Neural progenitor cell (in vitro differentiated cells): ENCODE data around the gene SLC35F3. TPM values are rescaled to one million over a fixed set of nuclear protein-coding genes. Genes with fewer than 3 reads are reported as not detected.

ENCODE experiments used
- DNase-seq: peaks from one replicate; pipeline ENCODE4 v3.0.0-alpha.2; 2016; ENCODE audit warnings: low spot score
- H2AFZ ChIP-seq: fragments of 200-600 bp; sonication (generic); replicated peaks from 2 replicates; pipeline ENCODE4 v1.6.1; 2016; ENCODE audit warnings: antibody characterized with exemption
- H3F3A ChIP-seq: fragments of 200-600 bp; sonication (generic); 2 replicates; pipeline ENCODE4 v1.6.1; 2016; ENCODE audit warnings: antibody characterized with exemption, low read depth
- H3K27ac ChIP-seq: fragments of 200-600 bp; sonication (generic); 2 replicates; pipeline ENCODE4 v1.5.1; 2016; ENCODE audit warnings: mild to moderate bottlenecking
- H3K27me3 ChIP-seq: fragments of 200-600 bp; sonication (generic); 2 replicates; pipeline ENCODE4 v1.6.1; 2016; ENCODE audit warnings: mild to moderate bottlenecking, moderate library complexity
- H3K36me3 ChIP-seq: fragments of 200-600 bp; sonication (generic); 2 replicates; pipeline ENCODE4 v1.5.1; 2016
- H3K4me1 ChIP-seq: fragments of 200-600 bp; sonication (generic); 2 replicates; pipeline ENCODE4 v1.6.1; 2016; ENCODE audit warnings: mixed run types
- H3K4me2 ChIP-seq: fragments of 200-600 bp; sonication (generic); 2 replicates; pipeline ENCODE4 v1.6.1; 2016
- H3K4me3 ChIP-seq: fragments of 200-600 bp; sonication (generic); 2 replicates; pipeline ENCODE4 v1.5.1; 2016
- H3K79me2 ChIP-seq: fragments of 200-600 bp; sonication (generic); 2 replicates; pipeline ENCODE4 v1.6.1; 2016; ENCODE audit warnings: low read depth
- H3K9ac ChIP-seq: fragments of 200-600 bp; sonication (generic); 2 replicates; pipeline ENCODE4 v1.6.1; 2016
- H3K9me3 ChIP-seq: fragments of 200-600 bp; sonication (generic); 2 replicates; pipeline ENCODE4 v1.5.1; 2016; ENCODE audit warnings: low read depth
- H4K20me1 ChIP-seq: fragments of 200-600 bp; sonication (generic); 2 replicates; pipeline ENCODE4 v1.6.1; 2016; ENCODE audit warnings: low read depth
- H3K27ac Mint-ChIP-seq: 3 replicates; pipeline ENCODE4 v1.8.0; 2021; ENCODE audit warnings: mixed read lengths
- H3K27me3 Mint-ChIP-seq: 2 replicates; pipeline ENCODE4 v1.8.0; 2022; ENCODE audit warnings: low read depth, mild to moderate bottlenecking, inconsistent platforms, moderate library complexity, mixed read lengths; ENCODE audit not compliant: insufficient read depth
- H3K36me3 Mint-ChIP-seq: 3 replicates; pipeline ENCODE4 v1.8.0; 2021; ENCODE audit warnings: mixed read lengths
- H3K4me1 Mint-ChIP-seq: 3 replicates; pipeline ENCODE4 v1.8.0; 2021; ENCODE audit warnings: mixed read lengths
- H3K4me3 Mint-ChIP-seq: 3 replicates; pipeline ENCODE4 v1.8.0; 2021; ENCODE audit warnings: mild to moderate bottlenecking, moderate library complexity, mixed read lengths
- H3K9me3 Mint-ChIP-seq: 3 replicates; pipeline ENCODE4 v1.8.0; 2020; ENCODE audit warnings: mixed read lengths
- EZH2 ChIP-seq: fragments of 200-600 bp; sonication (generic); IDR thresholded peaks from 2 replicates; pipeline ENCODE4 v1.6.1; 2017; ENCODE audit warnings: antibody characterized with exemption, mild to moderate bottlenecking, moderate library complexity
- EZH2phosphoT487 ChIP-seq: fragments of 200-600 bp; sonication (generic); IDR thresholded peaks from 2 replicates; pipeline ENCODE4 v1.6.1; 2017; ENCODE audit warnings: antibody characterized with exemption
- total RNA-seq: library from RNA; depleted of rRNA; stranded (reverse); fragments of >200 nt; gene quantifications from 2 replicates; pipeline ENCODE4 v1.2.3, GENCODE V29; 2015; ENCODE audit warnings: low replicate concordance
- TF ChIP-seq, protein P1 (sequence below): fragments of 200-600 bp; sonication (generic); IDR thresholded peaks from 2 replicates; pipeline ENCODE4 v1.5.1; 2017; ENCODE audit warnings: antibody characterized with exemption, mild to moderate bottlenecking

Gene SLC35F3
- total RNA-seq, 1 donor from 2014 or later: 0.79 TPM

DNA sequence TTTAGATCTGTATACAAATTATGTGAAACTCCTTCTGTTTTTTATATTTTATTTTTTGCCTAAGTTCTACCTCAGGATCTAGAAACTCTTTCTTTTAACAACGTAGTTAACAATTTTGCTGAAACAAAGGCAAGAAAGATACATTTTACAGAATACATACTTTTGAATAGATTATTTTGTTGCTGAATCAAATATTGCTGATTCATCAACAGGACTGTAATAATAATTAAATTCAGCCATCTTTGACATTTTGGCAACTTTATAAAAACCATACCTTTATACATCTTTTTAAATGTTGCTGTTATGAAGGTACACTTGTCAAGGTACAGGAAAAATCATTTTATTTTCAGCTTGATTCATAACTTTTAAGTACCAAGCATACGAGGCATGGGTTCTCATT is 458.1 kb downstream of the SLC35F3 start:
- H3K9me3 ChIP-seq: no peaks in the 10 kb centered on the region
- H3K79me2 ChIP-seq: no peaks in the 10 kb centered on the region
- Mint-ChIP-seq H3K9me3 (no peaks in the 10 kb centered on the region), H3K36me3 (no peaks in the 10 kb centered on the region), H3K4me3 (no peak overlapping the region), H3K27ac (no peak overlapping the region), H3K27me3 (peaks cover 2% of the 10 kb centered on the region), H3K4me1 (no peaks in the 10 kb centered on the region)
- no peak for DNase-seq
- no peaks in the 10 kb centered on the region for H3K4me1 ChIP-seq
- no peak overlapping the region for H3K4me3 ChIP-seq
- H3K9ac ChIP-seq: no peak overlapping the region
- TF ChIP-seq, protein P1, sequence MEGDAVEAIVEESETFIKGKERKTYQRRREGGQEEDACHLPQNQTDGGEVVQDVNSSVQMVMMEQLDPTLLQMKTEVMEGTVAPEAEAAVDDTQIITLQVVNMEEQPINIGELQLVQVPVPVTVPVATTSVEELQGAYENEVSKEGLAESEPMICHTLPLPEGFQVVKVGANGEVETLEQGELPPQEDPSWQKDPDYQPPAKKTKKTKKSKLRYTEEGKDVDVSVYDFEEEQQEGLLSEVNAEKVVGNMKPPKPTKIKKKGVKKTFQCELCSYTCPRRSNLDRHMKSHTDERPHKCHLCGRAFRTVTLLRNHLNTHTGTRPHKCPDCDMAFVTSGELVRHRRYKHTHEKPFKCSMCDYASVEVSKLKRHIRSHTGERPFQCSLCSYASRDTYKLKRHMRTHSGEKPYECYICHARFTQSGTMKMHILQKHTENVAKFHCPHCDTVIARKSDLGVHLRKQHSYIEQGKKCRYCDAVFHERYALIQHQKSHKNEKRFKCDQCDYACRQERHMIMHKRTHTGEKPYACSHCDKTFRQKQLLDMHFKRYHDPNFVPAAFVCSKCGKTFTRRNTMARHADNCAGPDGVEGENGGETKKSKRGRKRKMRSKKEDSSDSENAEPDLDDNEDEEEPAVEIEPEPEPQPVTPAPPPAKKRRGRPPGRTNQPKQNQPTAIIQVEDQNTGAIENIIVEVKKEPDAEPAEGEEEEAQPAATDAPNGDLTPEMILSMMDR: no peak
- TF ChIP-seq EZH2phosphoT487 (no peak), EZH2 (no peak)
- H4K20me1 ChIP-seq: no peaks in the 10 kb centered on the region
- no peak overlapping the region for H2AFZ ChIP-seq
- no peaks in the 10 kb centered on the region for H3K36me3 ChIP-seq
- H3K27me3 ChIP-seq: no peaks in the 10 kb centered on the region
- no peaks in the 10 kb centered on the region for H3F3A ChIP-seq
- no peak overlapping the region for H3K4me2 ChIP-seq
- H3K27ac ChIP-seq: no peak overlapping the region

DNA sequence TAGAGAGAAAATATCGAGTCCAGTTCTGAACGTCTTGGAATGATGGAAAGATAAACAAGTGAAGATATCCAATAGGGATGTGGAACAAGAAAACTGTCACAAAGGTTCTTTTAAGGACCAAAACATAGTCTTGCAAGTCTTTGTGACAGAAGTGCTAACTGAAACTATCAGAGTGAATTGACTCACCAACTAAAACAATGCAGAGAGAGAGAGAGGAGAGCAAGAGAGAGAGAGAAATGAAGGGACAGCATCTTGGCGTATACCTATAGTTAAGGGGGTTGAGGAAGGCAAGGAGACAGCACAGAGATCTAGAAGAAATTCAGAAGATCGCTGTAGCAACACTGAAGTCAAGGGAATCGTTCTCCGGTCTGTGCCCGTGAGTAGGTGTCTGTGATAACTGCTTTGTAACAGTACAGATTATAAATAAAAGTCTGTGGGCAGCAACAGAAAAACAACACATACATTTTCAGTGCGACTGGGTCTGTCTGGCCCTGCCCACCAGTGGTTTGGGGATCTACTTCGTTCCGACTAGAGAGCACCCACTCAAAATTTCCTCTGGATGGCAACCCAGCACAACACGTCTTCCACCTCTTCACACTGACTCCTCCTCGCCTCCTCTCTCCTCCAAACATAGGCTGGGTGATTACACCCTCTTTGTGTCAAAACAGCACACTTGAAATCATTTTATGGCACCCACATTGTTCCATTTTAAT is 464.0 kb downstream of the SLC35F3 start:
- H3F3A ChIP-seq: peaks cover 8% of the 10 kb centered on the region
- Mint-ChIP-seq H3K27ac (no peak overlapping the region), H3K9me3 (no peaks in the 10 kb centered on the region), H3K4me1 (peaks cover 6% of the 10 kb centered on the region), H3K36me3 (no peaks in the 10 kb centered on the region), H3K4me3 (no peak overlapping the region), H3K27me3 (no peaks in the 10 kb centered on the region)
- H3K4me1 ChIP-seq: peaks cover 6% of the 10 kb centered on the region
- no peaks in the 10 kb centered on the region for H3K36me3 ChIP-seq
- H4K20me1 ChIP-seq: no peaks in the 10 kb centered on the region
- DNase-seq: no peak
- H3K4me3 ChIP-seq: no peak overlapping the region
- no peak overlapping the region for H3K27ac ChIP-seq
- H3K9ac ChIP-seq: no peak overlapping the region
- no peaks in the 10 kb centered on the region for H3K9me3 ChIP-seq
- no peak overlapping the region for H3K4me2 ChIP-seq
- TF ChIP-seq EZH2: no peak
- no peak for TF ChIP-seq EZH2phosphoT487
- TF ChIP-seq, protein P1: no peak
- H3K27me3 ChIP-seq: peaks cover 21% of the 10 kb centered on the region
- H3K79me2 ChIP-seq: peaks cover 10% of the 10 kb centered on the region
- peak overlapping the region; percentile 6 for H2AFZ ChIP-seq

DNA sequence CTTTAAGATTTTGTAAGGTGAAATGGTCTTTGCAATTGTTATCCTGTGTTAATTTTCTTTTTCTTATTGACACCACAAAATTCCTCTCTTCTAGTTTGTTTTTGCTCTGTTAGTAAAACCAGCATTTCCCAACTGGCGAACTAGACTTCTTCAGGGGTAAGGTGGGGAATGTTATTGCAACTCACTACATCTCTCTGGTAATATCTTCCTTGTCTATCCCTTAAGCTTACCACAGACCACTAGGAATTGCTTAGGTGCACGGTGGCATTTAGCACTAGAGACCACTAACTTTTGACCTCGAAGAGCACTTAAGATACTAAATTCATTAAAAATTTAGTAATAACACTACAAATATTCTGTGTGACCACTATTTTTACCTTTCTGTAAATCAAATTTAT is 464.6 kb downstream of the SLC35F3 start:
- Mint-ChIP-seq H3K4me1 (peaks cover 7% of the 10 kb centered on the region), H3K27me3 (no peaks in the 10 kb centered on the region), H3K36me3 (no peaks in the 10 kb centered on the region), H3K9me3 (no peaks in the 10 kb centered on the region), H3K4me3 (no peak overlapping the region), H3K27ac (no peak overlapping the region)
- no peak overlapping the region for H3K4me2 ChIP-seq
- peaks cover 8% of the 10 kb centered on the region for H3F3A ChIP-seq
- H3K4me3 ChIP-seq: no peak overlapping the region
- no peak overlapping the region for H3K9ac ChIP-seq
- no peaks in the 10 kb centered on the region for H4K20me1 ChIP-seq
- H2AFZ ChIP-seq: peak overlapping the region; percentile 6
- TF ChIP-seq EZH2phosphoT487 (no peak), EZH2 (no peak)
- TF ChIP-seq, protein P1: no peak
- peaks cover 6% of the 10 kb centered on the region for H3K4me1 ChIP-seq
- peaks cover 21% of the 10 kb centered on the region for H3K27me3 ChIP-seq
- no peak overlapping the region for H3K27ac ChIP-seq
- DNase-seq: no peak
- peaks cover 15% of the 10 kb centered on the region for H3K79me2 ChIP-seq
- H3K9me3 ChIP-seq: no peaks in the 10 kb centered on the region
- no peaks in the 10 kb centered on the region for H3K36me3 ChIP-seq
